Measurements from ENCODE around the gene THSD7A. TPM values are rescaled to one million over a fixed set of nuclear protein-coding genes. Genes with fewer than 3 reads are reported as not detected.

The THSD7A gene
- total and polyA plus RNA-seq, 2 of the 8 experiments (the other 6 are each of a cell fraction or from before 2014, with no cell fraction given) = 0.44 to 1.2 TPM

- TF ChIP-seq, protein P1, sequence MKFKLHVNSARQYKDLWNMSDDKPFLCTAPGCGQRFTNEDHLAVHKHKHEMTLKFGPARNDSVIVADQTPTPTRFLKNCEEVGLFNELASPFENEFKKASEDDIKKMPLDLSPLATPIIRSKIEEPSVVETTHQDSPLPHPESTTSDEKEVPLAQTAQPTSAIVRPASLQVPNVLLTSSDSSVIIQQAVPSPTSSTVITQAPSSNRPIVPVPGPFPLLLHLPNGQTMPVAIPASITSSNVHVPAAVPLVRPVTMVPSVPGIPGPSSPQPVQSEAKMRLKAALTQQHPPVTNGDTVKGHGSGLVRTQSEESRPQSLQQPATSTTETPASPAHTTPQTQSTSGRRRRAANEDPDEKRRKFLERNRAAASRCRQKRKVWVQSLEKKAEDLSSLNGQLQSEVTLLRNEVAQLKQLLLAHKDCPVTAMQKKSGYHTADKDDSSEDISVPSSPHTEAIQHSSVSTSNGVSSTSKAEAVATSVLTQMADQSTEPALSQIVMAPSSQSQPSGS (IDR thresholded peaks at IDR 0.05; ENCODE audit: low read length) = no peak
- no peak for TF ChIP-seq CHD1 (IDR thresholded peaks at IDR 0.05; ENCODE audit: low read depth, low read length)
- TF ChIP-seq, protein P2, sequence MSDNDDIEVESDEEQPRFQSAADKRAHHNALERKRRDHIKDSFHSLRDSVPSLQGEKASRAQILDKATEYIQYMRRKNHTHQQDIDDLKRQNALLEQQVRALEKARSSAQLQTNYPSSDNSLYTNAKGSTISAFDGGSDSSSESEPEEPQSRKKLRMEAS (IDR thresholded peaks at IDR 0.05) = no peak
- TF ChIP-seq KDM1A (IDR thresholded peaks at IDR 0.05; ENCODE audit: borderline replicate concordance, low read length) = no peak
- TF ChIP-seq GTF2F1 (IDR thresholded peaks at IDR 0.05; ENCODE audit: borderline replicate concordance, low read depth, low read length) = no peak
- TF ChIP-seq MAFK (IDR thresholded peaks at IDR 0.05; ENCODE audit: low read depth, low read length) = no peak
- no peak for TF ChIP-seq CBX8 (IDR thresholded peaks at IDR 0.05; ENCODE audit: borderline replicate concordance, low read depth, low read length)
Measured at GRCh38 chr7:11787534-11787933, 44.5 kb downstream of the THSD7A start (continued).

All from H1 (cell line).